ENCODE results near the gene IFIT3. TPM values are rescaled to one million over a fixed set of nuclear protein-coding genes. Genes with fewer than 3 reads are reported as not detected.
"Not testable (repeated sequence)": the region's sequence is repeated elsewhere in the genome, so short reads cannot be mapped to it uniquely, and the experiment has no call there.

IFIT3 gene
- total and polyA plus RNA-seq, 8 donors = 2.3 to 11.6 (median 3.9) TPM

DNA sequence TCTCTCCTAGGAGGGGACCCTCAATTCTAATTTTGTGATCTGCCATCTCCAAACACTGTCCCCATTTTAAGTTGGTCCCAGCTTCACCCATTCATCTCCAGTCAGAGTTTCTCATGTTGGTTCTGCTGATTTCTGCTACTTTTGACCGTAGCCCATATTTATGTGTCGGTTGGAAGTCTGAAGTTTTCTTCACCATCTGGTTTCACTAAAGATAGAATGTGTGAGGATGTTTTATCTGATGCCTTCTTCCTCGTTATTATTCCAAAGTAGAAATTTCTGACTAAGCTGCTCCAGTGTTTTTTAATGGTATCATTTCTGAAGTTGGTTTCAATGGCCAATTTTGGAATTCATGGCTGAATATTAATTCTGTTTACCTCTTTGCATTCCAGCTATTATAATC, 47.3 kb upstream of the IFIT3 start:
- ATAC-seq = no peak
- no peak for FAIRE-seq
- intact Hi-C loops (cut with DNase I) = no loop called here
- Histone ChIP-seq H3K27me3 (no peaks in the 10 kb centered on the region), H3K27ac (peak overlapping the region in 1 of 4 donors; percentile 91), H3K4me1 (peaks cover 0 to 25% (median 7%) of the 10 kb centered on the region in 3 donors), H3K9me3 (no peaks in the 10 kb centered on the region), H3K36me3 (no peaks in the 10 kb centered on the region), H3K4me3 (no peak overlapping the region)
- DNase-seq = no peak
- WGBS, 2 donors = 88 to 91% methylated on average over 3 of the region's 3 CpGs
- TF ChIP-seq CTCF (IDR thresholded peaks at IDR 0.05) = no peak

DNA sequence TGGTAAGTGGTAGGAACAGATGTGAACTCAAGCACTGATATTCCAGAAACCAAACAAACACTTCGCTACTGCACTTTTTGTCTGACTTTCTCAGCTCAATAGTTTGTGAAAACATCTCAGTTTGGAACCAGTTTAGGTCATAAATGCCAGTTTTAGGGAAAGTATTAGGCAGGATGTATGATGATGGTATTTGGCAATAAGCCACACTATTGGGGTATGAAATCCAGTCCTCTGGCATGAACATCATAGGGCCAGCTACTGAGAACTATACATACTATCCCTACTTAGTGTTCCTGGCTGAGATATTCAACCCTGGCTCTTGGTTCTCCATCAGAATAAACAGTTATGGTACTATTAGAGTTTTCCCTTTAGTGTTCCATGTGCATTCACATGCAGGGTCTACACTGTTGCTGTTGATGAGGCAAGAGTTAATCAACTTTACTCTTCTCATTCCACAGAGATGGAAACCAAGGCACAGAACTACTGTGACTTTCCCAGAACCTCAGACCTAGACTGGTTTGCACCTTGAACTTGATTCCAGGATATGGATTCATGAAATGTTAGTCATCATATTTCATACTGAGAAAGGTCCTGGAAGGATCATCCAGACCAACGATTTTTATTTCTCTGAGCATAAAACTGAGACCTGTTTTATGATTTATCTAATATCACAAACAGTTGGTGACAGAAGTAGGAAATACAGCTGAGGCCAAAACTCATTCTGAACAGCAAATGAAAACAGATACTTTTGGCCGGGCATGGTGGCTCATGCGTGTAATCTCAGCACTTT, 46.0 kb upstream of the IFIT3 start:
- Histone ChIP-seq H3K9me3 (no peaks in the 10 kb centered on the region), H3K4me1 (peaks cover 0 to 25% (median 7%) of the 10 kb centered on the region in 3 donors), H3K27me3 (no peaks in the 10 kb centered on the region), H3K27ac (peak overlapping the region in 1 of 4 donors; percentile 8), H3K4me3 (no peak overlapping the region), H3K36me3 (no peaks in the 10 kb centered on the region)
- TF ChIP-seq CTCF (IDR thresholded peaks at IDR 0.05) = no peak
- 69 to 76% methylated on average over 4 of the region's 4 CpGs for WGBS, 2 donors
- intact Hi-C loops (cut with DNase I) = no loop called here
- FAIRE-seq (no peak), ATAC-seq (no peak), DNase-seq (no peak)

DNA sequence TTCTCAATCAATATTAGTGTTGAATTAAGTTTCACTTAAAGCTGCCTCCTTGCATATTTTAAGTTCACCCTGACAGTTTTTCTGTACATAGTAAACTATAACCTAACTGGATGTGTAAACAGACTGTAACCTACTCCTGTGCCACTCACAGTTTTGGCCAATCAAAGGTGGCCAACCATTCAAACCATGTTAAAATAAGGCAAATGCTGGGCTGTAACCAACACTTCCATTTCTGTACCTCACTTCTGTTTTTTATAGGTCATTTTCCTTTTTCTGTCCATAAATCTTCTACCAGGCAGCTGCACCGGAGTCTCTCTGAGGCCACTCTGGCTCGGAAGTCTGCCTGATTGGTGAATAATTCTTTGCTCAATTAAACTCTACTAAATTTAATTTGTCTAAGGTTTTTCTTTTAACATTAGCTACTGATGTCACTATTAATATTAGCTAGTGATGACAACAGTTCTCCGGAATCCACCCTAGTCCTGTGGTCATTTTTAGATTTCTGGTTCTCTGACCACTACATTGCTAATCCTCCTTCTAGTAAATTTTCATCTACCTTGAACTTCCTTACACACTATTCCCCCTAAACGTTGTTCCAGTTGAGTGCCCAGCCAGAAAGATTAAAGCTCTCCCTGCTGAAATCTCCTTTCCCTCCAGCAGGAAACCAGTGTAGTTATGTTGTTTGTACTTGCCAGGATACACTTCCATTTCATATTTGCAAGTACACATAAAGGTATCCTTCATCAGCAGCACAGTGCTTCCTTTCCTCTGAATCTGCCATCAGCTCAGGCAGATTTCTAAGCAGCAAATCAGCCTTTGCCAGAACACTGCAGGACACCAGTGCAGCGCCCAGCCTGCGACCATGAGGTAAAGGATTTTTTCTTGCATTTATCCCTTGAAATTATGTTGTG, 44.5 kb upstream of the IFIT3 start:
- ATAC-seq = peak in 3 of 4 donors; percentile 53 to 58 (median 57)
- no peak overlapping the region for H3K4me3 ChIP-seq
- DNase-seq = no peak
- H3K27ac ChIP-seq = peak overlapping the region in 3 of 4 donors; percentile 23 to 76 (median 70)
- H3K36me3 ChIP-seq = no peaks in the 10 kb centered on the region
- WGBS, 2 donors = 53 to 56% methylated on average over 6 of the region's 6 CpGs
- H3K27me3 ChIP-seq = no peaks in the 10 kb centered on the region
- H3K9me3 ChIP-seq = no peaks in the 10 kb centered on the region
- no peak for TF ChIP-seq CTCF (IDR thresholded peaks at IDR 0.05)
- FAIRE-seq = no peak
- intact Hi-C loops (cut with DNase I) = no loop called here
- peaks cover 0 to 18% (median 2%) of the 10 kb centered on the region in 3 donors for H3K4me1 ChIP-seq

GRCh38 chr10:89283936-89284475, 43.8 kb upstream of the IFIT3 start:
- no peaks in the 10 kb centered on the region for H3K36me3 ChIP-seq
- ATAC-seq (peak; percentile 60 to 89 (median 85)), FAIRE-seq (no peak), DNase-seq (peak in 1 of 6 donors; percentile 13)
- WGBS, 2 donors = 30 to 32% methylated on average over 4 of the region's 4 CpGs
- H3K27ac ChIP-seq = peak overlapping the region; percentile 15 to 76 (median 46)
- TF ChIP-seq CTCF (IDR thresholded peaks at IDR 0.05) = no peak
- H3K4me1 ChIP-seq = peaks cover 0 to 11% (median 0%) of the 10 kb centered on the region in 3 donors
- intact Hi-C loops (cut with DNase I) = no loop called here
- no peak overlapping the region for H3K4me3 ChIP-seq
- no peaks in the 10 kb centered on the region for H3K27me3 ChIP-seq
- H3K9me3 ChIP-seq = no peaks in the 10 kb centered on the region

DNA sequence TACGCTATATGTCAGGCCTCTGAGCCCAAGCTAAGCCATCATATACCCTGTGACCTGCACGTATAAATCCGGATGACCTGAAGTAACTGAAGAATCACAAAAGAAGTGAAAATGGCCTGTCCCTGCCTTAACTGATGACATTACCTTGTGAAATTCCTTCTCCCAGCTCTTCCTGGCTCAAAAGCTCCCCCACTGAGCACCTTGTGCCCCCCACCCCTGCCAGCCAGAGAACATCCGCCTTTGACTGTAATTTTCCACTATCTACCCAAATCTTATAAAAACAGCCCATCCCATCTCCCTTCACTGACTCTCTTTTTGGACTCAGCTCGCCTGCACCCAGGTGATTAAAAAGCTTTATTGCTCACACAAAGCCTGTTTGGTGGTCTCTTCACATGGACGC, 43.1 kb upstream of the IFIT3 start:
- H3K4me3 ChIP-seq; H3K36me3 ChIP-seq; FAIRE-seq; H3K27me3 ChIP-seq; intact Hi-C loops (cut with DNase I); ATAC-seq; H3K9me3 ChIP-seq; DNase-seq; H3K4me1 ChIP-seq: not testable (repeated sequence)
- peak overlapping the region in 3 of 4 donors; percentile 15 to 76 (median 70) for H3K27ac ChIP-seq
- WGBS, 2 donors = 84 to 94% methylated on average over 6 of the region's 6 CpGs

DNA sequence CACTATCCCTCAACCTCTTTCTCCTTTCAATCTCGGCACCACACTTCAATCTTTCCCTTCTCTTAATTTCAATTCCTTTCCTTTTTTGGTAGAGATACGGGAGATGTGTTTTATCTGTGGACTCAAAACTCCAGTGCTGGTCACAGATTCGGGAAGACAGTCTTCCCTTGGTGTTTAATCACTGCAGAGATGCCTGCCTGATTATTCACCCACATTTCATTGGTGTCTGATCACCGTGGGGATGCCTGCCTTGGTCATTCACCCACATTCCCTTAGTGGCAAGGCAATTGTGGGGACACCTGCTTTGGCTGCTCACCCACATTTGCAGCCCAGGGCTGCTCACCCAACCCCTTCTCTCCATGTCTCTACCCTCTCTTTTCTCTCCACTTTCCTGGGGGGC, 42.5 kb upstream of the IFIT3 start:
- H3K27me3 ChIP-seq; H3K4me3 ChIP-seq; H3K36me3 ChIP-seq; intact Hi-C loops (cut with DNase I); DNase-seq; FAIRE-seq; H3K27ac ChIP-seq; H3K9me3 ChIP-seq; ATAC-seq; H3K4me1 ChIP-seq: not testable (repeated sequence)
- 74 to 86% methylated on average over 4 of the region's 4 CpGs for WGBS, 2 donors
